ENCODE measurements around the gene ATP7A. TPM values are rescaled to one million over a fixed set of nuclear protein-coding genes. Genes with fewer than 3 reads are reported as not detected.
"Not testable (repeated sequence)": the region's sequence is repeated elsewhere in the genome, so short reads cannot be mapped to it uniquely, and the experiment has no call there.

The ATP7A gene
- total and polyA plus RNA-seq, 5 donors, result 1.6 to 11.5 (median 7.3) TPM

- intact Hi-C loops (cut with DNase I), result no loop called here
- no peak for DNase-seq
- no peak overlapping the region for H3K4me3 ChIP-seq (ENCODE audit: low read length)
- no peaks in the 10 kb centered on the region for H3K9me3 ChIP-seq (ENCODE audit: control insufficient read depth, low read length)
- no peak for ATAC-seq
- no peaks in the 10 kb centered on the region for H3K27me3 ChIP-seq (ENCODE audit: control insufficient read depth, insufficient read depth)
- H3K4me1 ChIP-seq (ENCODE audit: control insufficient read depth, insufficient read depth, low read length), result no peaks in the 10 kb centered on the region
- H3K27ac ChIP-seq (ENCODE audit: low read length), result no peak overlapping the region
Measured at GRCh38 chrX:78074088-78074487, 163.6 kb downstream of the ATP7A start.

GRCh38 chrX:78075787-78076389 lies 165.4 kb downstream of the ATP7A start:
- Histone ChIP-seq H3K4me3 (ENCODE audit: low read length) (no peak overlapping the region), H3K27ac (ENCODE audit: low read length) (no peak overlapping the region), H3K4me1 (ENCODE audit: control insufficient read depth, insufficient read depth, low read length) (no peaks in the 10 kb centered on the region), H3K27me3 (ENCODE audit: control insufficient read depth, insufficient read depth) (no peaks in the 10 kb centered on the region), H3K9me3 (ENCODE audit: control insufficient read depth, low read length) (no peaks in the 10 kb centered on the region)
- 91% methylated on average over 5 of the region's 5 CpGs for WGBS
- ATAC-seq (no peak), DNase-seq (no peak)
- intact Hi-C loops (cut with DNase I), result no loop called here

- WGBS, result 97% methylated on average over 6 of the region's 6 CpGs
- intact Hi-C loops (cut with DNase I); H3K4me1 ChIP-seq (ENCODE audit: control insufficient read depth, insufficient read depth, low read length): not testable (repeated sequence)
Measured at GRCh38 chrX:78081413-78081812, 170.9 kb downstream of the ATP7A start.

GRCh38 chrX:78092296-78092695 lies 181.8 kb downstream of the ATP7A start:
- Histone ChIP-seq H3K27me3 (ENCODE audit: control insufficient read depth, insufficient read depth) (no peaks in the 10 kb centered on the region), H3K4me3 (ENCODE audit: low read length) (no peak overlapping the region), H3K9me3 (ENCODE audit: control insufficient read depth, low read length) (no peaks in the 10 kb centered on the region), H3K27ac (ENCODE audit: low read length) (no peak overlapping the region), H3K4me1 (ENCODE audit: control insufficient read depth, insufficient read depth, low read length) (no peaks in the 10 kb centered on the region)
- ATAC-seq (no peak), DNase-seq (no peak)
- WGBS, result 24% methylated on average over 2 of the region's 2 CpGs
- intact Hi-C loops (cut with DNase I), result loop anchor here in 1 of 4 donors (10.0 kb wide), 1 partner anchor 757 kb away; no protein-coding TSS in a partner anchor

More at GRCh38 chrX:78081413-78081812, 170.9 kb downstream of the ATP7A start:
- not testable (repeated sequence) for H3K9me3 ChIP-seq (ENCODE audit: control insufficient read depth, low read length); H3K4me3 ChIP-seq (ENCODE audit: low read length); DNase-seq; H3K27me3 ChIP-seq (ENCODE audit: control insufficient read depth, insufficient read depth); ATAC-seq; H3K27ac ChIP-seq (ENCODE audit: low read length)

GRCh38 chrX:78098108-78098507 lies 187.6 kb downstream of the ATP7A start:
- Histone ChIP-seq H3K9me3 (ENCODE audit: control insufficient read depth, low read length) (no peaks in the 10 kb centered on the region), H3K27ac (ENCODE audit: low read length) (no peak overlapping the region), H3K4me3 (ENCODE audit: low read length) (no peak overlapping the region), H3K4me1 (ENCODE audit: control insufficient read depth, insufficient read depth, low read length) (no peaks in the 10 kb centered on the region), H3K27me3 (ENCODE audit: control insufficient read depth, insufficient read depth) (no peaks in the 10 kb centered on the region)
- intact Hi-C loops (cut with DNase I), result loop anchor here in 1 of 4 donors (10.0 kb wide), 1 partner anchor 763 kb away; no protein-coding TSS in a partner anchor
- DNase-seq (no peak), ATAC-seq (no peak)

Other genes starting within 250 kb of the ATP7A start
- 10 to 100 TPM; 76.7 to 92.0 (median 84.5) TPM for gene ATRX, start 124.5 kb upstream of the ATP7A start, total RNA-seq
- 18.3 TPM for gene ATRX, start 124.5 kb upstream of the ATP7A start, polyA plus RNA-seq
- 10 to 100 TPM; 47.1 to 66.4 (median 59.6) TPM for gene MAGT1, start 15.3 kb upstream of the ATP7A start, total RNA-seq
- gene MAGT1, start 15.3 kb upstream of the ATP7A start, polyA plus RNA-seq, result 31.1 TPM
- gene COX7B, start 11.2 kb upstream of the ATP7A start, total RNA-seq, result 1,000 to 10,000 TPM; 1,046 to 1,477 (median 1,227) TPM
- 5,401 TPM for gene COX7B, start 11.2 kb upstream of the ATP7A start, polyA plus RNA-seq
- gene PGAM4, start 58.9 kb downstream of the ATP7A start, total RNA-seq, result under 1 TPM in 1 of 4 donors, not detected in 3; 0.34 TPM
- not detected for gene PGAM4, start 58.9 kb downstream of the ATP7A start, polyA plus RNA-seq
- 100 to 1,000 TPM; 421 to 475 (median 440) TPM for gene PGK1, start 193.6 kb downstream of the ATP7A start, total RNA-seq
- 234 TPM for gene PGK1, start 193.6 kb downstream of the ATP7A start, polyA plus RNA-seq
- gene TAF9B, start 229.0 kb downstream of the ATP7A start, total RNA-seq, result 10 to 100 TPM; 20.1 to 25.5 (median 21.9) TPM
- 14.8 TPM for gene TAF9B, start 229.0 kb downstream of the ATP7A start, polyA plus RNA-seq